Measurements from ENCODE around the gene RAF1.

DNA sequence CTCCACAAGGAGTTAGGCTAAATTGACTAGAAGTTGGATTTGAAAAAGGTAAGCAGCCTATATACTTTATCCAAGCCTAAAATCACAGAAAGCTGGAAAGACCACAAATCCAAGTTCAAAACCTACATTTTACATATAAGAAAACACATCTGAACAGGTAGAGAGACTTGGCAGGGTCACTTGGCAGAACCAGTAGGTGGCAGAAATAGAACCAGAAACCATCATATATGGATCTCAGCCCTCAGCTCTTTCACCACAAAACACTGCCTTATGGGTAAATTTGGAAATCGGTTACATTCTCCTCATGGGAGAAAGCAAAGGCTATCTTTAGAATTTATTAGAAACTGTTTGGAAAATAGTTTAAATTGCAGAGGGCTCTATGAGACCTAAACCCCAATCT, 62.8 kb downstream of the RAF1 start:
- TF ChIP-seq CTCF (IDR thresholded peaks at IDR 0.05), result no peak
- no peak for TF ChIP-seq E2F1 (CRISPR knock-in tag; IDR thresholded peaks at IDR 0.05)
- no peak for TF ChIP-seq NR3C1 (CRISPR knock-in tag; conservative IDR thresholded peaks at IDR 0.05; ENCODE audit: low read depth)
- no peak for TF ChIP-seq FOXP1 (CRISPR knock-in tag; IDR thresholded peaks at IDR 0.05; ENCODE audit: borderline replicate concordance)
- no peak for TF ChIP-seq CREM (CRISPR knock-in tag; IDR thresholded peaks at IDR 0.05)
- TF ChIP-seq, protein P1, sequence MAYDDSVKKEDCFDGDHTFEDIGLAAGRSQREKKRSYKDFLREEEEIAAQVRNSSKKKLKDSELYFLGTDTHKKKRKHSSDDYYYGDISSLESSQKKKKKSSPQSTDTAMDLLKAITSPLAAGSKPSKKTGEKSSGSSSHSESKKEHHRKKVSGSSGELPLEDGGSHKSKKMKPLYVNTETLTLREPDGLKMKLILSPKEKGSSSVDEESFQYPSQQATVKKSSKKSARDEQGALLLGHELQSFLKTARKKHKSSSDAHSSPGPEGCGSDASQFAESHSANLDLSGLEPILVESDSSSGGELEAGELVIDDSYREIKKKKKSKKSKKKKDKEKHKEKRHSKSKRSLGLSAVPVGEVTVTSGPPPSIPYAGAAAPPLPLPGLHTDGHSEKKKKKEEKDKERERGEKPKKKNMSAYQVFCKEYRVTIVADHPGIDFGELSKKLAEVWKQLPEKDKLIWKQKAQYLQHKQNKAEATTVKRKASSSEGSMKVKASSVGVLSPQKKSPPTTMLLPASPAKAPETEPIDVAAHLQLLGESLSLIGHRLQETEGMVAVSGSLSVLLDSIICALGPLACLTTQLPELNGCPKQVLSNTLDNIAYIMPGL (CRISPR knock-in tag; IDR thresholded peaks at IDR 0.05), result no peak
- no peak for TF ChIP-seq TEAD4 (CRISPR knock-in tag; IDR thresholded peaks at IDR 0.05)
